ENCODE data around the gene SUPT20H.

Gene SUPT20H

GRCh38 chr13:36998624-36999041, 60.9 kb downstream of the SUPT20H start:
- DNase-seq: peak; percentile 29

DNA sequence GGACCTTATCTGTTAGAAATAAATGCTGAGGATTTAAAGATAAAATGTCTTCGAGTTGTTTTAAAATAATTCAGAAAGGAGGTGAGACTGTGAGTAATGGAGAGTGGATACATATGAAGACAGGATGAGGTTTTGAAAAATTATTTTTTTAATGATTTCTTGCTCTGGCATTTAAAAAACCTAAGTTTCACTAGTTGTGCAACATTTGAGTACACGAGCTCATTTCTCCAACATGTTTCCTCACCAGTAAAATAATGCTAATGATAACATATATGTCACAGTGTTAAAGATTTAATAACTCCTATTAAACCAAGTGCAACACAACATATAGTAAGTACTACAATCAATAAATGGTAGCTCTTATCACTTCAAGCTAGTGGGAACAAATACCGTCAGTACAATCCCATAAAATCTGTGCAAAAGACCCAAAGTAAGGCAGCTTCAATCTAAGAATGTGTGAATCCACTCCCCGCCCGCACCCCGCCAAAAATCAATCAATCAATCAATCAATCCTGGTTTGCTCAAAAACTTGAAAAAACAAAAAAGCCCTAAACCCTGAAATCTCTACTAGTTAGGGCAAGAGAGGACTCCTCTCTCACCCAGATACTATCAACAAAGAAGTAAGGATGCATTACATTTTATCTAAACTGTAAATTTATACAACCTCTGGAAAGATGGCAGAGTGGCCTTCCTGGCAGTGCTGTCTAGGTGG, 61.6 kb downstream of the SUPT20H start:
- DNase-seq: no peak

GRCh38 chr13:36992362-36992761, 67.1 kb downstream of the SUPT20H start:
- no peak for DNase-seq

DNA sequence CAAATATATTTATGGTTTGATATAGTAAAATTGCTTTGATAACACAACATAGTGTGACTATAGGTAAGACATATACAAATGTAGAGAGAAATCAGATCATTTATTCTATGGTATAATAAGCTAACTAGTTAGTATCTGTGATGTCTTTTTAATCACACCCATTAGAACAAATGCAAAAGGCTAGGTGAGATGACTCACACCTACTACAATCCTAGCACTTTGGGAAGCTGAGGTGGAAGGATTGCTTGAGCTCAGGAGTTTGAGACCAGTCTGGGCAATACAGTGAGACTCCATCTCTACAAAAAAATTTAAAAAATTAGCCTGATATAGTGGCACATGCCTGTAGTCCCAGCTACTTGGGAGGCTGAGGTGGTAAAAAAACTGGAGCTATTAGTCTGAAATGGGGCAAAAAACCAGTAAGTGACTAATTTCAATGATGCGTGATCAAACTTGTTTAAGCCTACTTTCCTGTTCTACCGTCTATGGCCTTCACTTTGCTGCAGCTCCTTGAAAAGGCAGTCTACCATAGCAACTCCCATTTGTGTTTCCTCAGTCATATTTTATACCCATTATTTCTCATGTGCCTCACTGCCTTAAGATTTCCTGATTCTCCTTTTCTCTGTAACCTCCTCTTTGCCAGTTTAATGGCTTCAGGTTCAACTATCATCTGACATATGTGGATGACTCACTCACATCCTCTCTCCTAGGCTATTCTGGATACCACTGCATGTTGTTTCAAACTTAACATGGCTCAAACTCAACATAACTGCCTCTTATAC, 72.8 kb downstream of the SUPT20H start:
- no peak for DNase-seq

DNA sequence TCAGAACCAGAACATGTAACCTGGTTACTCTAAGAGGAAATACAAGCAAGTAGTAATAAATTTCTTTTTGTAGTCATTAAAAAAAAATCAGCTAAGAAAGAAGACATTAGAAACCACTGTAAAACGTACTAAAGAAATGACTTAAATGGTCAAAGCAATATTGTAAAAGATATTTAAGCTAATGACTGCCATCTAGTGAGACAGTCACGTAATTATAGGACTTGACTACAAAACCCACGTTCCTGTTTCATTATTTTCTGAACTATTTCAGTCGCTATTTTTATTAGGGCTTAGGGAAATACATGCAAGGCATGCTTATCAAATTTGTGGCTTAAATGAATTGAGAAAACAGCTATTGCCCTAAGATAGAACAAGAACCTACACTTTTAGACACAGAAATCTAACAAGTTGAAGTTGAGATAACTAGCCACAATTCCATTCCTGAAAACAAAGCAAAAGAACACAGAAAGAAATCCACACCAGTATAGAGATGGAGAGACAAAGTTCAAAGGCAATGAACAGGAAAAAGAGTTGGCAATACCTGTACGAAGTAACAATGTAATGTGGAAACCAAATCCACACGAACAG, 78.2 kb downstream of the SUPT20H start:
- DNase-seq: no peak

- DNase-seq: no peak
Measured at GRCh38 chr13:36979361-36980050, 80.0 kb downstream of the SUPT20H start.

GRCh38 chr13:36975172-36975571, 84.3 kb downstream of the SUPT20H start:
- no peak for DNase-seq

- DNase-seq: no peak
Measured at GRCh38 chr13:36973621-36974295, 85.7 kb downstream of the SUPT20H start.

GRCh38 chr13:36973009-36973408, 86.5 kb downstream of the SUPT20H start:
- no peak for DNase-seq

DNA sequence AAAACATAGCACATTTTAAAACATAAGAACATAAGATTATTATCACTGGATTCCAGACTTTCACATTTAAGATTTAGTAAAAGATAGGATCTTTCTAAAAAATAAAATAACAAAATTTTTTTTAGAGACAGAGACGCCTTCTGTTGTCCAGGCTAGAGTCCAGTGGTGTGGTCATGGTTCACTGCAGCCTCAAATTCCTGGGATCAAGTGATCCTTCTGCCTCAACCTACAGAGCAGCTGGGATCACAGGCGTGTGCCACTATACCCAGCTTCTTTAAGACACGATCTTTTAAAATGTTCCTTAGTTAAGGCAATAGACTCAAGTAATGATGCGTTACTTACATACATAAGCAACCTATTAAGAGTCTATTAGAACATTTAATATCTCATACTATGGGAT, 93.1 kb downstream of the SUPT20H start:
- DNase-seq: no peak

DNA sequence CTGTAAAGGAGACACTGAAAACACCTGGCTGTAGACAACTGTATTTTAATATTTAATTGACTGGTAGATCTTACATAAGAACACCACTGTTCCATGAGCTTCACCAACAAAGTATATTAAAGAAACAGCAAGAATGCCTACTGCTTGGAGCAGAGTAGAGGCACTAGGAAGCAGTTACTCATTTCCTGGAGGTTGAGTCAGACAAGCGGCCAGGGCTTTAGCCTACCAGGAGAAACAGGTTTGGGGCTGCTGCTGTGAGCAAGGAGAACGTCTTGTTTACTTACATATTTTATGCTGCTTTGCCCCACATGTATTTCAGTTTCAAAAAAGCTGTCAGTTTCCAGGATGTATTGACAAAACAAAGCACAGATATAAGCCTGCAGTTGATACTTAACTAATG, 93.7 kb downstream of the SUPT20H start:
- DNase-seq: no peak

DNA sequence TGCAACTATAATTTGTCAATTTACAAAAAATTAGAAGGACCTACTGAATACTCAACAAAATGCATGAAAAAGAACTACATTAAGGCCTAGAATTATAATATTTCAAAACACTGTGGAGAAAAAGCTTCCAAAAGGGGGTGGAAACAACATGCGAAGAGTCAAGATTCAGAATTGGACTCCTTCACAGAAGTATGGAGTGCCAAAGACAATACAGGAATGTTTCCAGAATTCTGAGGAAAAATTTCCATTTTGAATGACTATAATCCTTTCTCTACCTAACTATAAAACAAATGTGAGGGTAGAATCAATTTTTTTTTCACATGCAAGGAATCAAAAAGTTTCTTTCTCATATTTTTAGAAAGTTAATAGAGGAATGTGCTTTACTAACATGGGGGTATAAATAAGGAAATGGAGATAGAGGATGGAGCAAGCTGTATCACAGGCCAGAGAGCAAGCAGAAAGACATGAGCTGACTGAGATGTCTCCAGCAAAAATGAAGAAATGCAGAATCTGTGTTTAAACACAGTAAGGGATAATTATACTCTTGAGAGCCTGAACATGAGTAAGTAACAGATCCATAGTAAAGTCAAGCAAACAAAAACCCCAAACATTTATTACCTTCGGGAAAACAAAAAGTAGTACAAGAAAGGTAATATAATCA, 99.9 kb downstream of the SUPT20H start:
- no peak for DNase-seq

Measured in activated CD4-positive, alpha-beta T cell treated with anti-CD3 and anti-CD28 coated beads for 48 hours (primary cell).